Gastrocnemius medialis (tissue), 4 donors: ENCODE data around the gene TMEM62. TPM values are rescaled to one million over a fixed set of nuclear protein-coding genes. Genes with fewer than 3 reads are reported as not detected.

ENCODE experiments used
- ATAC-seq, 2 donors: fragments of 150-250 bp; one replicate each; pipeline ENCODE4 v1.9.1; 2016
- DNase-seq, 2 donors: peaks; one replicate each; pipeline ENCODE4 v3.0.0-alpha.2; 2019
- H3K27ac ChIP-seq, 4 donors: fragments of 200-600 bp; sonication (generic); 1 replicate in 1 of 4; 2 replicates in 3 of 4; pipeline ENCODE4 v1.5.1; 2016 to 2018; ENCODE audit warnings: mild to moderate bottlenecking in 2 of 4, moderate library complexity in 1 of 4
- H3K27me3 ChIP-seq, 3 donors: fragments of 200-600 bp; sonication (generic) in 2 of 3; 1 replicate in 1 of 3; 2 replicates in 2 of 3; pipeline versions ENCODE4 v1.5.1 to v1.6.0; 2016 to 2019; ENCODE audit warnings: mild to moderate bottlenecking in 1 of 3, moderate library complexity in 1 of 3
- H3K36me3 ChIP-seq, 2 donors: fragments of 200-600 bp; sonication (generic) in 1 of 2; one replicate each; pipeline ENCODE4 v1.5.1; 2017 to 2018
- H3K4me1 ChIP-seq, 2 donors: fragments of 200-600 bp; sonication (generic) in 1 of 2; one replicate each; pipeline ENCODE4 v1.5.1; 2016 to 2017; ENCODE audit warnings: mild to moderate bottlenecking in 2 of 2
- H3K4me3 ChIP-seq, 4 donors: fragments of 200-600 bp; sonication (generic) in 3 of 4; 1 replicate in 1 of 4; 2 replicates in 3 of 4; pipeline ENCODE4 v1.5.1; 2016 to 2019; ENCODE audit warnings: mild to moderate bottlenecking in 2 of 4
- H3K9me3 ChIP-seq, 3 donors: fragments of 200-600 bp; sonication (generic) in 2 of 3; 1 replicate in 1 of 3; 2 replicates in 2 of 3; pipeline ENCODE4 v1.5.1; 2016 to 2019
- CTCF ChIP-seq, 5 experiments: fragments of 450-650 bp in 3 of 5; fragments of 200-600 bp in 2 of 5; sonication (generic) in 2 of 5; IDR thresholded peaks in 4 of 5; conservative IDR thresholded peaks in 1 of 5; 1 replicate in 4 of 5; 2 replicates in 1 of 5; pipeline ENCODE4 v1.5.1; 2016 to 2019; ENCODE audit warnings: antibody characterized with exemption in 5 of 5, mild to moderate bottlenecking in 3 of 5, moderate library complexity in 3 of 5
- POLR2A ChIP-seq, 2 donors: fragments of 450-650 bp; IDR thresholded peaks; one replicate each; pipeline ENCODE4 v1.6.1; 2017; ENCODE audit warnings: antibody characterized with exemption in 2 of 2, mild to moderate bottlenecking in 2 of 2, moderate library complexity in 2 of 2
- in situ Hi-C, 4 donors: fragments of 200-750 bp; cut with MboI; loops; one replicate each; pipeline versions ENCODE4 v1.15.0 to v1.8.0; 2017; ENCODE audit warnings: low sequenced_read_pairs in 4 of 4
- intact Hi-C: fragments of 100-400 bp; cut with DNase I; formaldehyde crosslinking; loops from one replicate; pipeline ENCODE4 v1.15.1; 2023; ENCODE audit warnings: low total_unique reads
- total RNA-seq, 4 donors: library from RNA; depleted of rRNA; stranded (reverse); fragments of >200 nt; gene quantifications; one replicate each; pipeline versions ENCODE4 v1.1.0 to v1.2.3, GENCODE V29; 2016

The TMEM62 gene
- total RNA-seq, 4 donors from 2014 or later, result 13.1 to 16.7 (median 16.3) TPM

GRCh38 chr15:43104426-43104825, 29.0 kb upstream of the TMEM62 start:
- H3K27me3 ChIP-seq, result no peaks in the 10 kb centered on the region
- intact Hi-C loops (loop anchor here (10.0 kb wide), 2 partner anchors 170 to 230 kb away; partner anchors contain the start of gene LCMT2), in situ Hi-C loops (no loop called here)
- peak overlapping the region in 3 of 4 donors; percentile 79 to 98 (median 88) for H3K4me3 ChIP-seq
- no peaks in the 10 kb centered on the region for H3K36me3 ChIP-seq
- DNase-seq, result no peak
- H3K9me3 ChIP-seq, result no peaks in the 10 kb centered on the region
- ATAC-seq, result no peak
- no peak for TF ChIP-seq POLR2A (IDR thresholded peaks at IDR 0.05)
- TF ChIP-seq CTCF (IDR thresholded peaks at IDR 0.05 in 4 of 5, conservative IDR thresholded peaks at IDR 0.05 in 1 of 5), result no peak
- H3K4me1 ChIP-seq, result peaks cover 34 to 49% of the 10 kb centered on the region in 2 donors
- peak overlapping the region; percentile 77 to 95 (median 90) for H3K27ac ChIP-seq

- TF ChIP-seq CTCF (IDR thresholded peaks at IDR 0.05 in 4 of 5, conservative IDR thresholded peaks at IDR 0.05 in 1 of 5), result no peak
- no peak for TF ChIP-seq POLR2A (IDR thresholded peaks at IDR 0.05)
- intact Hi-C loops, result loop anchor here (10.0 kb wide), 2 partner anchors 170 to 230 kb away; partner anchors contain the start of gene LCMT2
- in situ Hi-C loops, result no loop called here
- Histone ChIP-seq H3K4me1 (peaks cover 34 to 49% of the 10 kb centered on the region in 2 donors), H3K9me3 (no peaks in the 10 kb centered on the region), H3K27ac (peak overlapping the region; percentile 77 to 95 (median 90)), H3K4me3 (peak overlapping the region; percentile 69 to 98 (median 84)), H3K27me3 (no peaks in the 10 kb centered on the region), H3K36me3 (no peaks in the 10 kb centered on the region)
- ATAC-seq, result peak; percentile 38 to 49
- peak in 1 of 2 donors; percentile 31 for DNase-seq
These were observed 28.2 kb upstream of the TMEM62 start for GRCh38 chr15:43105077-43105736.

GRCh38 chr15:43105778-43106485, 27.5 kb upstream of the TMEM62 start, which contains the start of gene UBR1:
Gene UBR1, minus strand, starts transcription at chr15:43106038. Its CDS starts 16 bp downstream, at chr15:43106022.
- TF ChIP-seq POLR2A (IDR thresholded peaks at IDR 0.05) (peak; percentile 72 to 73), CTCF (IDR thresholded peaks at IDR 0.05 in 4 of 5, conservative IDR thresholded peaks at IDR 0.05 in 1 of 5) (no peak)
- Histone ChIP-seq H3K36me3 (no peaks in the 10 kb centered on the region), H3K27ac (peak within 1 kb of the TSS; percentile 77 to 95 (median 90)), H3K4me3 (peak within 1 kb of the TSS; percentile 69 to 98 (median 84)), H3K27me3 (no peaks in the 10 kb centered on the region), H3K4me1 (peaks cover 32 to 48% of the 10 kb centered on the region in 2 donors), H3K9me3 (no peaks in the 10 kb centered on the region)
- ATAC-seq (peak; percentile 92 to 94), DNase-seq (peak; percentile 82 to 90)
- in situ Hi-C loops, result no loop called here
- intact Hi-C loops, result loop anchor here (2.0 to 10.0 kb wide), 3 partner anchors 79 to 229 kb away; partner anchors contain the start of genes CCNDBP1 and LCMT2

- in situ Hi-C loops, result no loop called here
These were observed 26.9 kb upstream of the TMEM62 start for GRCh38 chr15:43106486-43106829.

More at GRCh38 chr15:43106486-43106829, 26.9 kb upstream of the TMEM62 start:
- intact Hi-C loops, result loop anchor here (2.0 to 10.0 kb wide), 3 partner anchors 78 to 228 kb away; partner anchors contain the start of genes CCNDBP1 and LCMT2
- Histone ChIP-seq H3K4me3 (peak overlapping the region; percentile 69 to 98 (median 84)), H3K27me3 (no peaks in the 10 kb centered on the region), H3K27ac (peak overlapping the region; percentile 77 to 95 (median 90)), H3K9me3 (no peaks in the 10 kb centered on the region), H3K4me1 (peaks cover 31 to 44% of the 10 kb centered on the region in 2 donors), H3K36me3 (no peaks in the 10 kb centered on the region)
- ATAC-seq (no peak), DNase-seq (no peak)
- TF ChIP-seq CTCF (IDR thresholded peaks at IDR 0.05 in 4 of 5, conservative IDR thresholded peaks at IDR 0.05 in 1 of 5) (no peak), POLR2A (IDR thresholded peaks at IDR 0.05) (no peak)
